NCI-H2107 (cell line): ENCODE results near the gene DHTKD1.

Experiments
- DNase-seq: peaks from one replicate; lab custom pipeline; 2025; lab: John Stamatoyannopoulos, UW

DHTKD1 gene

GRCh38 chr10:12068449-12069269 lies at the start of gene DHTKD1:
DHTKD1 (plus strand) TSS chr10:12068954; CDS start chr10:12069034, 80 bp downstream.
- peak; percentile 81 for DNase-seq

GRCh38 chr10:12019283-12019971 lies 49.3 kb upstream of the DHTKD1 start:
- no peak for DNase-seq

GRCh38 chr10:12020574-12020973 lies 48.2 kb upstream of the DHTKD1 start:
- no peak for DNase-seq

- DNase-seq = no peak
Measured at GRCh38 chr10:12022580-12023257, 46.0 kb upstream of the DHTKD1 start.

- DNase-seq = no peak
Measured at GRCh38 chr10:12025591-12025990, 43.2 kb upstream of the DHTKD1 start.

- no peak for DNase-seq
Measured at GRCh38 chr10:12027539-12027938, 41.2 kb upstream of the DHTKD1 start.

- no peak for DNase-seq
Measured at GRCh38 chr10:12031404-12031803, 37.4 kb upstream of the DHTKD1 start.

GRCh38 chr10:12036073-12036655 lies 32.6 kb upstream of the DHTKD1 start:
- DNase-seq = no peak

GRCh38 chr10:12041766-12042408 lies 26.9 kb upstream of the DHTKD1 start:
- no peak for DNase-seq

- no peak for DNase-seq
Measured at GRCh38 chr10:12042409-12042796, 26.4 kb upstream of the DHTKD1 start.

- DNase-seq = peak; percentile 95
Measured at GRCh38 chr10:12042797-12043651, 25.7 kb upstream of the DHTKD1 start, which contains the start of gene UPF2. UPF2 (minus strand) TSS chr10:12042809; CDS start chr10:12035423, 7,386 bp downstream.

- no peak for DNase-seq
Measured at GRCh38 chr10:12045596-12045995, 23.2 kb upstream of the DHTKD1 start.

- DNase-seq = no peak
Measured at GRCh38 chr10:12048547-12048946, 20.2 kb upstream of the DHTKD1 start.

GRCh38 chr10:12050528-12050927 lies 18.2 kb upstream of the DHTKD1 start:
- no peak for DNase-seq

GRCh38 chr10:12051241-12051640 lies 17.5 kb upstream of the DHTKD1 start:
- DNase-seq = no peak

GRCh38 chr10:12055732-12056131 lies 13.0 kb upstream of the DHTKD1 start:
- DNase-seq = no peak

- no peak for DNase-seq
Measured at GRCh38 chr10:12056748-12057147, 12.0 kb upstream of the DHTKD1 start.

- DNase-seq = no peak
Measured at GRCh38 chr10:12061124-12061523, 7.6 kb upstream of the DHTKD1 start.

GRCh38 chr10:12062754-12063482 lies 5.8 kb upstream of the DHTKD1 start:
- no peak for DNase-seq

GRCh38 chr10:12063483-12063818 lies 5.3 kb upstream of the DHTKD1 start:
- no peak for DNase-seq
